ENCODE results near the gene TEAD4.

DNA sequence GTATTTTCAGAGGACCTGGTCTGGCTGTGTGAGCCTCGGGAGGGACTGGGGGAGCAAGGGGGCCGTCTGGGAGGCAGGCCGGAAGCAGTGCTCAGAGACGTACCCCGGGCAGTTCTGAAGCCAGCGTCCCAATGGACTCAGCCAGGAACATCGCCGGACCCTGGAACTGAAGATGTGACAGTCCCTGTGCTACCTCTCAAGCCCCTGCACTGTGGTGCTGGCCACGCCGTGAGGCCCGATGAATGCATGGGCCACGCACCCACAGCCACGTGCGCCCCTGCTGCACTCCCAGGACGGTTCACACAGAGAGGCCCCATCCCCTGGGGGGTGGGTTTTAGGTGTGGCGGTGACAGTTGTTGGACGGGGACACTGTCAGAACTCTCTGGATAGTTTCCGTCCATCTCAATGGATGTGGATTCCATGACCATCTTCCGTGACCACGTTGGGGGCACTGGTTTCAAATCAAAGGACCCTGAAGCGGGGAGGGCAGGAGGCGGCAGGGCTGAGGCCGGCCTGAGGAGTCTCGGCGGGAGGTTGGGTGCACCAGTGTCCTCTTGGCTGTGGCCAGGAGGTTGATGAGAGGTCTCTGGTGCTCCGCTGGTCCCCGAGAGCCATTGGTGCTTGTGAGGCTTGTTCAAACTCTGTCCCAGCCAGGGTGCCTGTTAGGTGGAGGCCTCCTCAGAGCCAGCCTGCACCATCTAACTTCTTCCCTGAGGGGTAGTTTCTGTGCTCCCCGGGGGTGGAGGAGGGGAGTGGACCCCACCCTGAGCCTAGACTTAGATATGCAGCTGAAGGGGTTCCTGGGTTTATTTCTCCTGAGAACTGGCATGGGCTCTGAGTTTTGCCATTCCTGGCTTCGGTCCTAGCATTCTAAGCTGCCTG is 81.7 kb downstream of the TEAD4 start:
- TF ChIP-seq TARDBP (IDR thresholded peaks at IDR 0.05) (no peak), SP1 (IDR thresholded peaks at IDR 0.05) (no peak), BHLHE40 (IDR thresholded peaks at IDR 0.05; ENCODE audit: borderline replicate concordance) (no peak), HDGF (IDR thresholded peaks at IDR 0.05; ENCODE audit: borderline replicate concordance) (no peak), FOXK2 (IDR thresholded peaks at IDR 0.05) (no peak), ELF4 (IDR thresholded peaks at IDR 0.05) (no peak), FOXM1 (IDR thresholded peaks at IDR 0.05; ENCODE audit: borderline replicate concordance) (no peak)
- TF ChIP-seq, protein P1, sequence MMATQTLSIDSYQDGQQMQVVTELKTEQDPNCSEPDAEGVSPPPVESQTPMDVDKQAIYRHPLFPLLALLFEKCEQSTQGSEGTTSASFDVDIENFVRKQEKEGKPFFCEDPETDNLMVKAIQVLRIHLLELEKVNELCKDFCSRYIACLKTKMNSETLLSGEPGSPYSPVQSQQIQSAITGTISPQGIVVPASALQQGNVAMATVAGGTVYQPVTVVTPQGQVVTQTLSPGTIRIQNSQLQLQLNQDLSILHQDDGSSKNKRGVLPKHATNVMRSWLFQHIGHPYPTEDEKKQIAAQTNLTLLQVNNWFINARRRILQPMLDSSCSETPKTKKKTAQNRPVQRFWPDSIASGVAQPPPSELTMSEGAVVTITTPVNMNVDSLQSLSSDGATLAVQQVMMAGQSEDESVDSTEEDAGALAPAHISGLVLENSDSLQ (IDR thresholded peaks at IDR 0.05): no peak
